ENCODE measurements around the gene OAS2. TPM values are rescaled to one million over a fixed set of nuclear protein-coding genes. Genes with fewer than 3 reads are reported as not detected.
A peak's percentile ranks its signal among the peaks of the same experiment; 100 is the strongest.

OAS2 gene
- total RNA-seq, 1 experiment from 2014 or later: 5.8 TPM

DNA sequence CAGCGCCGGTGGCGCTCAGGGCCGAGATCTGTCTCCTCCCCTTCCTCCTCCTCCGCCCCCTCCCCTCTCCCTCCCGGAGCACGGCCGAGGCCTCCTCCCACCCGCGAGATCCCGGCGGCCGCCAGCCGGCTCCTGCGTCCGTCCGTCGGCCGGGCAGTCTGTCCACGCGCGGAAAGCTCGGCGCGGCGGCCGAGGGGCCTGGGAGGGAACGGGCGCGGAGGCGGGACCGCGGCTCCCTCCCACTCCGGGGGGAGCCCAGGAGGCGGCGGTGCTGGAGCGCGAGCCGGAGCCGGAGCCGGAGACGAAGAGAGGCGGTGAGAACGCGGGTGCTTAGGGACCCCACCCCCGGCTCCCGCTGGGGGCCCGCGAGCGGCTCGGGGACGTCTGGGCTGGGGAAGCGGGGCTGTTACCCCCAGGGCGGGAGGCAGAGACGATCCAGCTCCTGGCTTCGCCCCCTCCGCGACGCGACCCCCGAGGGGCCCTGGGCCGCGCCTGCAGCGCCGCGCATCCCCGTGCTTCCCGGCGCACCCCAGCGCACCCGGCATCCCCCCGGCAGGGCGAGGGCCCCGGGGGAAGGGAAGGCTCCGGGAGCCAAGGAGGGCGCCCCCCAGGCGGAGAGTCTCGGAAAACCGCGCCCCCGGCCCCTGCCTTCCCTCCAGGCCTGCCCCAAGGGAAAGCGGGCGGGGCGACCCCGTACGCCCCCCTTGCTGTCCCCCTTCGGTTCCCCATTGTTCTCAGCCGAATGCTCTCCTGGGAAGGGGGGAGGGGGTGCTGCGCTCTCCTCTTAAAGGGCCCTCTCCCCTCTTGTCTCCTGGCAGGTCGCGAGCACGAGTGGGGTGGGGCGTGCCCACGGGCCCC is 78.5 kb downstream of the OAS2 start, which contains the start of gene DTX1:
TSS of gene DTX1 (plus strand) at position 100 of the 858 bp plus-strand sequence. CDS start 1,463 bp downstream, outside the sequence.
- no TSS peak for BruUV-seq (replicated peaks)
- Histone ChIP-seq H3K9me3 (ENCODE audit: low read length) (no peaks in the 10 kb centered on the region), H3K27me3 (ENCODE audit: low read length) (peaks cover 47% of the 10 kb centered on the region), H3K4me3 (ENCODE audit: low read length) (peak within 1 kb of the TSS; percentile 37; the same call in 1 of the 2 replicates), H3K79me2 (ENCODE audit: low read length) (no peaks in the 10 kb centered on the region), H3K4me1 (ENCODE audit: insufficient read depth, low read length) (no peaks in the 10 kb centered on the region), H4K20me1 (ENCODE audit: low read length) (no peaks in the 10 kb centered on the region), H3K4me2 (ENCODE audit: low read length) (peak within 1 kb of the TSS; percentile 50), H3K9me2 (replicated peaks; ENCODE audit: low read length) (no peaks in the 10 kb centered on the region), H3K27ac (ENCODE audit: low read length) (no peak within 1 kb of the TSS), H2AFZ (ENCODE audit: low read length) (no peak within 1 kb of the TSS), H3K36me3 (ENCODE audit: low read depth, low read length) (no peaks in the 10 kb centered on the region), H3F3A (ENCODE audit: low read length, unreplicated experiment) (no peaks in the 10 kb centered on the region), H3K9ac (ENCODE audit: low read length) (no peak within 1 kb of the TSS)
- intact Hi-C loops (cut with micrococcal nuclease): no loop called here
- ChIA-PET CTCF (no interaction called here), POLR2A (ENCODE audit: unreplicated experiment) (no interaction called here)
- TF ChIP-seq, protein P1, sequence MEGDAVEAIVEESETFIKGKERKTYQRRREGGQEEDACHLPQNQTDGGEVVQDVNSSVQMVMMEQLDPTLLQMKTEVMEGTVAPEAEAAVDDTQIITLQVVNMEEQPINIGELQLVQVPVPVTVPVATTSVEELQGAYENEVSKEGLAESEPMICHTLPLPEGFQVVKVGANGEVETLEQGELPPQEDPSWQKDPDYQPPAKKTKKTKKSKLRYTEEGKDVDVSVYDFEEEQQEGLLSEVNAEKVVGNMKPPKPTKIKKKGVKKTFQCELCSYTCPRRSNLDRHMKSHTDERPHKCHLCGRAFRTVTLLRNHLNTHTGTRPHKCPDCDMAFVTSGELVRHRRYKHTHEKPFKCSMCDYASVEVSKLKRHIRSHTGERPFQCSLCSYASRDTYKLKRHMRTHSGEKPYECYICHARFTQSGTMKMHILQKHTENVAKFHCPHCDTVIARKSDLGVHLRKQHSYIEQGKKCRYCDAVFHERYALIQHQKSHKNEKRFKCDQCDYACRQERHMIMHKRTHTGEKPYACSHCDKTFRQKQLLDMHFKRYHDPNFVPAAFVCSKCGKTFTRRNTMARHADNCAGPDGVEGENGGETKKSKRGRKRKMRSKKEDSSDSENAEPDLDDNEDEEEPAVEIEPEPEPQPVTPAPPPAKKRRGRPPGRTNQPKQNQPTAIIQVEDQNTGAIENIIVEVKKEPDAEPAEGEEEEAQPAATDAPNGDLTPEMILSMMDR (conservative IDR thresholded peaks at IDR 0.05; ENCODE audit: low read depth, low read length): no peak
- TF ChIP-seq EZH2phosphoT487 (IDR thresholded peaks at IDR 0.05; ENCODE audit: borderline replicate concordance, low read length) (no peak; the same call in 1 of the 2 replicates), EZH2 (IDR thresholded peaks at IDR 0.05; ENCODE audit: low read length, unreplicated experiment) (peak; percentile 76)
- ATAC-seq: peak; percentile 44; the same call in 1 of the 2 replicates
- DNase-seq: no peak

DNA sequence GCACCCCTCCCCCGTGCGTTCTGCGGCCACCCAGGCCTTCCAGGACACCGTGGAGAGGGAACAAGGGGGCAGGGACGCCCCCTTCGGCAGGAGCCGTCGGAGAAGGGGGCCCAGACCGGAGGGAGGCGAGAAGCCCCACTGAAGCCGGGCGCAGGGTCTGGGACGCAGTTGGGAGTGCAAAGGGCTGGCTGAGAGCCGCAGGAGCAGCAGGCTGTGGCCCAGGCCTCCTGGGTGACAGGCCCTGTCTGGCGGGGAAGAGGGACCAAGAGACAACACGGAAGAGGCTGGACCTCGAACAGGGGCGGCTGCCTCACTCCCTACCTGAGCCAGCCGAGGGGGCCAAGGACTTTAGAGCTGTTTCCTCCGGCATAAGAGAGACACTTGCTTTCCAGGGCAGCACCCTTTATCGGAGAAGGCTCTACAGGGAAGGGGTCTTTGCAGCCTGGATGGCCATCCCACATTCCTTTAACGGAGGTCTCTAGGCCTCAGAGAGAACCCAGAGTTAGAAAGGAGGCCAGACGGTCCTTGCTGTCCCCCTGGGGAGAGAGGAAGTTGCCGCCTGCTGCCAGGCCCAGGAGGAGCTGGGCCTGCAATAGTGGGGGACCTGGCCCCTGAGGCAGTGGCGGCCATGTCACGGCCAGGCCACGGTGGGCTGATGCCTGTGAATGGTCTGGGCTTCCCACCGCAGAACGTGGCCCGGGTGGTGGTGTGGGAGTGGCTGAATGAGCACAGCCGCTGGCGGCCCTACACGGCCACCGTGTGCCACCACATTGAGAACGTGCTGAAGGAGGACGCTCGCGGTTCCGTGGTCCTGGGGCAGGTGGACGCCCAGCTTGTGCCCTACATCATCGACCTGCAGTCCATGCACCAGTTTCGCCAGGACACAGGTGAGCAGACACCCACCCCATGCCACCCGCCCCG is 79.5 kb downstream of the OAS2 start:
- Histone ChIP-seq H3K4me1 (ENCODE audit: insufficient read depth, low read length) (no peaks in the 10 kb centered on the region), H3K4me2 (ENCODE audit: low read length) (no peak overlapping the region), H3K27ac (ENCODE audit: low read length) (no peak overlapping the region), H2AFZ (ENCODE audit: low read length) (no peak overlapping the region), H3K9ac (ENCODE audit: low read length) (no peak overlapping the region), H4K20me1 (ENCODE audit: low read length) (no peaks in the 10 kb centered on the region), H3K79me2 (ENCODE audit: low read length) (no peaks in the 10 kb centered on the region), H3F3A (ENCODE audit: low read length, unreplicated experiment) (no peaks in the 10 kb centered on the region), H3K4me3 (ENCODE audit: low read length) (no peak overlapping the region), H3K9me3 (ENCODE audit: low read length) (no peaks in the 10 kb centered on the region), H3K36me3 (ENCODE audit: low read depth, low read length) (no peaks in the 10 kb centered on the region), H3K27me3 (ENCODE audit: low read length) (peaks cover 41% of the 10 kb centered on the region), H3K9me2 (replicated peaks; ENCODE audit: low read length) (no peaks in the 10 kb centered on the region)
- CTCF ChIA-PET: interaction anchor here (0.6 kb wide), 1 partner anchor 96 kb away, joined by 3 read pairs; no protein-coding TSS in a partner anchor
- no peak for TF ChIP-seq EZH2phosphoT487 (IDR thresholded peaks at IDR 0.05; ENCODE audit: borderline replicate concordance, low read length)
- TF ChIP-seq, protein P1 (conservative IDR thresholded peaks at IDR 0.05; ENCODE audit: low read depth, low read length): no peak
- TF ChIP-seq EZH2 (IDR thresholded peaks at IDR 0.05; ENCODE audit: low read length, unreplicated experiment): no peak
- BruUV-seq (replicated peaks): no TSS peak
- no peak for DNase-seq
- POLR2A ChIA-PET (ENCODE audit: unreplicated experiment): no interaction called here
- no peak for ATAC-seq
- intact Hi-C loops (cut with micrococcal nuclease): no loop called here
